NCI-H146 treated with DMSO at 0.1 percent for 48 hours (cell line): ENCODE data around the gene COPS7B.

ENCODE experiments used
- DNase-seq: peaks from one replicate; lab custom pipeline; 2025; ENCODE audit not compliant: unreplicated experiment; lab: John Stamatoyannopoulos, UW

The COPS7B gene

GRCh38 chr2:231785413-231785812, 832 bp upstream of the COPS7B start:
- no peak for DNase-seq

- DNase-seq = no peak
Measured at GRCh38 chr2:231785822-231786176, 446 bp upstream of the COPS7B start.

GRCh38 chr2:231786917-231787292, 660 bp downstream of the COPS7B start:
- DNase-seq = no peak

GRCh38 chr2:231791107-231791506, 4.9 kb downstream of the COPS7B start:
- no peak for DNase-seq

- no peak for DNase-seq
Measured at GRCh38 chr2:231794383-231794782, 8.1 kb downstream of the COPS7B start.

GRCh38 chr2:231795525-231796327, 9.5 kb downstream of the COPS7B start:
- DNase-seq = no peak

- no peak for DNase-seq
Measured at GRCh38 chr2:231800493-231801091, 14.3 kb downstream of the COPS7B start.

- no peak for DNase-seq
Measured at GRCh38 chr2:231803501-231804138, 17.4 kb downstream of the COPS7B start.

GRCh38 chr2:231807020-231807419, 20.8 kb downstream of the COPS7B start:
- no peak for DNase-seq

- DNase-seq = no peak
Measured at GRCh38 chr2:231810905-231811304, 24.7 kb downstream of the COPS7B start.

GRCh38 chr2:231816327-231817026, 30.2 kb downstream of the COPS7B start:
- no peak for DNase-seq

- no peak for DNase-seq
Measured at GRCh38 chr2:231819447-231820042, 33.3 kb downstream of the COPS7B start.

GRCh38 chr2:231820786-231821303, 34.6 kb downstream of the COPS7B start:
- no peak for DNase-seq

- DNase-seq = no peak
Measured at GRCh38 chr2:231821908-231822307, 35.7 kb downstream of the COPS7B start.

- DNase-seq = no peak
Measured at GRCh38 chr2:231853105-231853504, 66.9 kb downstream of the COPS7B start.

- DNase-seq = no peak
Measured at GRCh38 chr2:231854616-231855125, 68.4 kb downstream of the COPS7B start.

GRCh38 chr2:231856959-231857358, 70.7 kb downstream of the COPS7B start:
- no peak for DNase-seq
